Measurements from ENCODE around the gene ACVR1. TPM values are rescaled to one million over a fixed set of nuclear protein-coding genes. Genes with fewer than 3 reads are reported as not detected.

The ACVR1 gene
- total and polyA plus RNA-seq, 5 donors = 20.6 to 59.3 (median 48.8) TPM

DNA sequence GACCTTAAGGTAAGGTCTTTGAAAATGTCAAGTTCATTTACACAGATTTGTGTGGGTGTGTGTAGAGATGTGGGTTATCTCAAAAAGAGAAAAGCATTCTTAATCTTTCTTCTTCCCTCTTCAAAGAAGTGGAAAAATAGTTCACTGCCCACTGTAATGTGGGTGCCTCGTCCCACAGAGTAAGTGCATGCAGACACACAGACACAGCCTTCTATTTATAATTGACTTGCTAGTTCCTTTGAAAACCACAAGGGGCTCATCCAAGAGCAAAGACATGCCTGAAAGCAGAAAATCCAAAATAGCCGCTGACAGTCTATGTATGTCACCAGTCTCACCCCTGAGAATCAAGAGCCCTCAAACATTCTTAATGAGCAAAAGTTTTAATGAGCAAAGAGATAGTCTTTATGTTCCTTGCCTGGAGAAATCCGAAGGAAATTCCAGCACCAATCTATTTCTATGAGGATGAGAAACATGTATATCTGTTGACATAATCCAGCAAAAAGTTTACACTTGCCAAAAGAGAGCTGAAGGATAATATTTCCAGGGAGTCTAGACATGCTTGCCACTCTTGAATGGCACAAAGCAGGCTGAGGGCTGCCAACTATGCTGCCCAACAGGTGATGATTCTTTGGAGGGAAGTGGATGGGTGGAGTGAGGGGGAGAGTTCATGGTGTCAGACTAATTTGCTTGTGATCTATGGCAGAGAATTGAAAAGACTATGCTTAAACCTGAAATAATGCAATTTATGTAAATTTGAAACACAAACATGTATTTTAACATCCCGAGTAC lies 93.9 kb downstream of the ACVR1 start:
- WGBS = 48% methylated on average over 4 of the region's 4 CpGs
- H3K4me3 ChIP-seq (ENCODE audit: low read length) = no peak overlapping the region
- no peaks in the 10 kb centered on the region for H3K27me3 ChIP-seq (ENCODE audit: control insufficient read depth, insufficient read depth)
- ATAC-seq (peak; percentile 43 to 51), DNase-seq (no peak)
- H3K9me3 ChIP-seq (ENCODE audit: control insufficient read depth, low read length) = no peaks in the 10 kb centered on the region
- intact Hi-C loops (cut with DNase I) = loop anchor here in 3 of 4 donors (5.0 to 10.0 kb wide), 3 partner anchors 53 to 95 kb away; partner anchors contain the start of gene ACVR1 (in 3 of the 3)
- H3K4me1 ChIP-seq (ENCODE audit: control insufficient read depth, insufficient read depth, low read length) = peaks cover 11% of the 10 kb centered on the region
- peak overlapping the region; percentile 75 for H3K27ac ChIP-seq (ENCODE audit: low read length)

DNA sequence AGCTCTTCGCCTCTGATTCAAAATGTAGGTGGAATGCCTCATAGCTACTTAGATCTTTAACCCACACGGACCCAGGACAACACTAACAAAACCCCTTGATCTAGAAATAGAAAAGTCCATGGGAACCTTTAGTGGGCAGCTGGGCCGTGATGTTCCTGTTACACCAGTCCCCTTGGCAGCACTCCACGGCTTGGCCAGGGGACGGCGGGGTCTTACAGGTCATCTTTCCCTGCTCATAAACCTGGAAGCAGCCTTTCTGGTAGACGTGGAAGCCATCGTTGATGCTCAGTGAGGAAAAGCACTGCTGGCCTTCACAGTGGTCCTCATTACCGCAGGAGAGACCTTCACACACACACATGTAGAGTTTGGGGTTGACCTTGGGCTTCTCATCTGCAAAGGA lies 95.9 kb downstream of the ACVR1 start:
- Histone ChIP-seq H3K27ac (ENCODE audit: low read length) (no peak overlapping the region), H3K9me3 (ENCODE audit: control insufficient read depth, low read length) (no peaks in the 10 kb centered on the region), H3K4me1 (ENCODE audit: control insufficient read depth, insufficient read depth, low read length) (no peaks in the 10 kb centered on the region), H3K27me3 (ENCODE audit: control insufficient read depth, insufficient read depth) (no peaks in the 10 kb centered on the region), H3K4me3 (ENCODE audit: low read length) (no peak overlapping the region)
- intact Hi-C loops (cut with DNase I) = loop anchor here in 3 of 4 donors (5.0 to 10.0 kb wide), 3 partner anchors 55 to 97 kb away; partner anchors contain the start of gene ACVR1 (in 3 of the 3)
- no peak for ATAC-seq
- no peak for DNase-seq
- WGBS = 78% methylated on average over 9 of the region's 9 CpGs

DNA sequence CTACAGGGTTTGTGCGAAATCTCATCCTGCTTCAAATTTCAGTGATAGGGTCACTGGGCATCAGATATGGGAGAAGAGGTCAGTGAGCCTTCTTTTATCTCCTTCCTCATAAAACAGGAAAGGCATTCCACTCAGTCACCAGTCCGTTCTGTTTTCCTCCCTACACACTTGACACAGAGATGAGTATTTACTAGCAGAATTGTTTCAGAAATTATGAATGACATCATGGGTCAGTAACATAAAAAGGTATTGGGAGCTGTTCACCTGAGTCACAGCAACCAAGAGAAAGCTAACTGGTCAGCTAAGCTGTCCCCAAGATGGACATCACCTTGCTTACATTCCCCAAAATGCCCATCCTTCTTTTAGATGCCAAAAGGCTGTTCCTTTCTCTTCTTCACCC lies 96.3 kb downstream of the ACVR1 start:
- intact Hi-C loops (cut with DNase I) = loop anchor here in 3 of 4 donors (5.0 to 10.0 kb wide), 5 partner anchors 55 to 233 kb away; partner anchors contain the start of gene ACVR1 (in 3 of the 3)
- no peak overlapping the region for H3K27ac ChIP-seq (ENCODE audit: low read length)

DNA sequence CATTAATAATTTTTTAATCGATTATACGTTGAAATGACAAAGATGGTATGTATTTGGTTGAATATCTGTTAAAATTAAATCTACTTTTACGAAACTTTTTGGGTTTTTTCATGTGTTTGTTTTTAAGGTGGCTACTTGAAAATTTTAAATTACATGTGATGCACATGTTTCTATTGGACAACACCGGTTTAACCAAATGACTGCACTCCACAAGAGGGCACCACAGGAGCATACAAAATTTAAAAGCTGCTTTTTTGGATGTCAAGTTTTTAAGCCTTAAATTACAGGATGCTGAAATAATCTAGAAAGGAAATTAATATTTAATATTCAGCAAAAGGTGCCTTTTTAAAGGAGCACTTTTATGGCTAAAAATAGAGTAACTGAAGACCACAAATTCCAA lies 98.7 kb downstream of the ACVR1 start:
- no peaks in the 10 kb centered on the region for H3K27me3 ChIP-seq (ENCODE audit: control insufficient read depth, insufficient read depth)
- H3K4me1 ChIP-seq (ENCODE audit: control insufficient read depth, insufficient read depth, low read length) = no peaks in the 10 kb centered on the region
- no peaks in the 10 kb centered on the region for H3K9me3 ChIP-seq (ENCODE audit: control insufficient read depth, low read length)
- 70% methylated on average over 4 of the region's 4 CpGs for whole genome bisulfite sequencing
- H3K4me3 ChIP-seq (ENCODE audit: low read length) = no peak overlapping the region
- no peak overlapping the region for H3K27ac ChIP-seq (ENCODE audit: low read length)
- DNase-seq (peak in 2 of 3 donors; percentile 40 to 59), ATAC-seq (no peak)
- intact Hi-C loops (cut with DNase I) = loop anchor here (2.0 to 5.0 kb wide), 4 partner anchors 230 to 235 kb away; no protein-coding TSS in a partner anchor

More for the DNA sequence above, 96.3 kb downstream of the ACVR1 start:
- Histone ChIP-seq H3K4me3 (ENCODE audit: low read length) (no peak overlapping the region), H3K9me3 (ENCODE audit: control insufficient read depth, low read length) (no peaks in the 10 kb centered on the region), H3K4me1 (ENCODE audit: control insufficient read depth, insufficient read depth, low read length) (no peaks in the 10 kb centered on the region), H3K27me3 (ENCODE audit: control insufficient read depth, insufficient read depth) (no peaks in the 10 kb centered on the region)
- ATAC-seq (no peak), DNase-seq (no peak)
- 49% methylated on average over 2 of the region's 2 CpGs for WGBS

DNA sequence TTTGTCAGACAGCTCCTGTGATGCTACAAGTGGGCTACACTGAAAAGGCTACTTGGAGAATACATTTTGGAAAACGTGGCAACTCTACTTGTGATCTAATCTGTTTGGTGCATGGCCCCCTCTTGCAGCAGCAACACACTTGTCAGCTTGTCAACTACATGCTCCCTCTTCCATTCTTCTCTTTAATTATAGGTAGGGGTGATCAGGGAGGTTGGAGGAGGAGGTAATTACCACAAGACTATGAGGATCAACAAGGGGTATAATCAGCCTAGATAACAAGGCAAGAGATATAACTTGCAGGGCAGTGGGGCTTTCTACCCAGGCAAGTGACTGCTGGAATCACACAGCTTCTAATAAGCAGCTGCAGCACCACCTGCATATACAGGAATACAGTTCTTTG lies 104.9 kb downstream of the ACVR1 start:
- H3K27me3 ChIP-seq (ENCODE audit: control insufficient read depth, insufficient read depth) = no peaks in the 10 kb centered on the region
- no peak overlapping the region for H3K4me3 ChIP-seq (ENCODE audit: low read length)
- ATAC-seq = no peak
- H3K4me1 ChIP-seq (ENCODE audit: control insufficient read depth, insufficient read depth, low read length) = no peaks in the 10 kb centered on the region
- 40% methylated on average over 1 of the region's 1 CpG for WGBS
- intact Hi-C loops (cut with DNase I) = no loop called here
- H3K9me3 ChIP-seq (ENCODE audit: control insufficient read depth, low read length) = no peaks in the 10 kb centered on the region
- H3K27ac ChIP-seq (ENCODE audit: low read length) = no peak overlapping the region
- DNase-seq = no peak

DNA sequence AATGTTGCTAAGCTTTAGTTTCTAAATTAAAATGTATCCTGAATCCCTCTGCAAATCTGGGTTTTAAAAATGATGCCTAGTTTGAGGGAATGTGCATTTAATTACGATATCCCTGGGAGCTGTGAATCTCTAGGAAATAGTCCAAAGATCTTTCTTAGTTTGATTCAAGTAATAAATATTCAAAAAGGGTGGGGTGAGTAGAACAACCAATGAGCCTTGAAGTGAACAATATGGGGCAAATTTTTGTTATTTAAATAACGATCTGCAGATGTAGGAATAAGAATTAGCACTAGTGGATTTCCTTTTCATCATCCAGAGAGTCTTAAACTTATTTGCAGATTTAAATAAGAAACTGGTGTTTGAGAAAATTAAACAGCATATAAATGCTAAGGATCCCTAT lies 106.3 kb downstream of the ACVR1 start:
- Histone ChIP-seq H3K4me3 (ENCODE audit: low read length) (no peak overlapping the region), H3K9me3 (ENCODE audit: control insufficient read depth, low read length) (no peaks in the 10 kb centered on the region), H3K4me1 (ENCODE audit: control insufficient read depth, insufficient read depth, low read length) (no peaks in the 10 kb centered on the region), H3K27ac (ENCODE audit: low read length) (no peak overlapping the region), H3K27me3 (ENCODE audit: control insufficient read depth, insufficient read depth) (no peaks in the 10 kb centered on the region)
- intact Hi-C loops (cut with DNase I) = no loop called here
- ATAC-seq = no peak
- DNase-seq = no peak
- WGBS = 91% methylated on average over 2 of the region's 2 CpGs

DNA sequence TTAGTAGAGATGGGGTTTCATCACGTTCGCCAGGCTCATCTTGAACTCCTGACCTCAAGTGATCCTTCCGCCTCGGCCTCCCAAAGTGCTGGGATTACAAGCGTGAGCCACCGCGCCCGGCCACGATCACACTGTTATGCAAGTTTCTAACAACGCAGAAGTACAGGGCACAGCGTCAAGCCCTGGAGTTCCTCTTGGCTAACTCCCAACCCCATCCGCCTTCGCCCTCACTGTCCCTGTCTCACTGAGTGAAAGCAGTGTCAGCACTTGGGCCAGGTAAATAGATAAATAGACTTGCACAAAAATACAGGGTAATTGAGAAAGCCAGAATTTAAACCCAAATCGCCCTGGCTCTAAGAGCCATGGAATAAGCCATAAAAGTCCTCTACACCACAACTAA lies 111.7 kb downstream of the ACVR1 start:
- no peak for DNase-seq
- H3K4me3 ChIP-seq (ENCODE audit: low read length) = no peak overlapping the region
- no peaks in the 10 kb centered on the region for H3K4me1 ChIP-seq (ENCODE audit: control insufficient read depth, insufficient read depth, low read length)
- intact Hi-C loops (cut with DNase I) = no loop called here
- H3K27me3 ChIP-seq (ENCODE audit: control insufficient read depth, insufficient read depth) = no peaks in the 10 kb centered on the region
- ATAC-seq = no peak
- H3K9me3 ChIP-seq (ENCODE audit: control insufficient read depth, low read length) = no peaks in the 10 kb centered on the region
- H3K27ac ChIP-seq (ENCODE audit: low read length) = no peak overlapping the region
- WGBS = 94% methylated on average over 14 of the region's 14 CpGs

DNA sequence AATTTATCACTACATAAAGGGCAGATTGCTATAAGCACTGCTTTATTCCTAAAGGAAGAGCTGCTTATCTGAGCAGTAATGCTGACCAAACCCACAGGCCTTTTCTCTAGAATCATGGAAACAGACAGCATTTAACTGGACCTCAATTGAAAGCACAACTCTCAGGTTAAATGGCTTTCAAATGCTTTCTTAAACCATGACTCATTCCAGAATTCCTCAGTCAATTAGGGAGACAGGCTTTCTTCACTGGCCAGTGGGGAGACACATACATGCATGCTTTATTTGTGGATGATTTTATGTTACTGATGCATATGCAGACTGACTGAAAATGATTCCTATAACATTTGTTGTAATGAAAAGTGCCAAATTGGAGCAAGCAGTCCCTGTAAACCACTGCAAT lies 114.6 kb downstream of the ACVR1 start:
- intact Hi-C loops (cut with DNase I) = no loop called here
- H3K9me3 ChIP-seq (ENCODE audit: control insufficient read depth, low read length) = no peaks in the 10 kb centered on the region
- H3K27ac ChIP-seq (ENCODE audit: low read length) = no peak overlapping the region
- DNase-seq (no peak), ATAC-seq (no peak)
- no peaks in the 10 kb centered on the region for H3K4me1 ChIP-seq (ENCODE audit: control insufficient read depth, insufficient read depth, low read length)
- H3K27me3 ChIP-seq (ENCODE audit: control insufficient read depth, insufficient read depth) = no peaks in the 10 kb centered on the region
- H3K4me3 ChIP-seq (ENCODE audit: low read length) = no peak overlapping the region

DNA sequence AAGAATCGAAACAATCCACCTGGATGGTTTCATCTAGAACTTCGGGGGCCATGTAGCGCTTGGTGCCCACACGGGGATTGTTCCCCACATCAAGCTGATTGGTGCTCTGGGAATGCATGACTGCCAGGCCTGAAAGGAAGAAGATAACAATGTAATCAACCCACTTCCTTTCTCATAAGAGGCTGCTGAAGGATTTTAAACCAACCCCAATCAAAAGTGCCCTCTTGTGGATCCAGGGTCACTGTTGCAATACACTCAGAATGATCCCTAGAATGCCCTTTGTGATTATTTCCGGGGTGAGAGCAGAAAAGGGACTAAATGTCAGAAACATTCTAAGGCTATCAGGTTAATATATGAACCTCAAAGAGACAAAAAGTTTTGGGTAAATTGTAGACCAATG lies 115.2 kb downstream of the ACVR1 start:
- WGBS = 85% methylated on average over 5 of the region's 5 CpGs
- intact Hi-C loops (cut with DNase I) = no loop called here
- Histone ChIP-seq H3K27me3 (ENCODE audit: control insufficient read depth, insufficient read depth) (no peaks in the 10 kb centered on the region), H3K4me1 (ENCODE audit: control insufficient read depth, insufficient read depth, low read length) (no peaks in the 10 kb centered on the region), H3K9me3 (ENCODE audit: control insufficient read depth, low read length) (no peaks in the 10 kb centered on the region), H3K27ac (ENCODE audit: low read length) (no peak overlapping the region), H3K4me3 (ENCODE audit: low read length) (no peak overlapping the region)
- ATAC-seq (no peak), DNase-seq (no peak)

DNA sequence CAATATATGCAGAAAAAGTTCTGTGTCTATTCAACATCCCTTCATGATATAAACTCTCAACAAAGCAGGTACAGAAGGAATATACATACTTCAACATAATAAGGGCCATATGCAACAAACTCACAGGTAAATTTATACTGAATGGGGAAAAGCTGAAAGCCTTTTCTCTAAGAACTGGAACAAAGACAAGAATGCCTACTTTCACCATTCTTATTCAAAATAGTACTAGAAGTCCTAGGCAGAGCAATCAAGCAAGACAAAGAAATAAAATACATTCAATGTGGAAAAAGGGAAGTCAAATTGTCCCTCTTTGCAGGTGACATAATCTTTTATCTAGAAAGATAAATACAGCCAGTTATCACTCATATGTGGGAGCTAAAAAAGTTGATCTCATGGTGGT lies 116.3 kb downstream of the ACVR1 start:
- Histone ChIP-seq H3K27me3 (ENCODE audit: control insufficient read depth, insufficient read depth) (no peaks in the 10 kb centered on the region), H3K27ac (ENCODE audit: low read length) (no peak overlapping the region), H3K4me3 (ENCODE audit: low read length) (no peak overlapping the region), H3K4me1 (ENCODE audit: control insufficient read depth, insufficient read depth, low read length) (no peaks in the 10 kb centered on the region), H3K9me3 (ENCODE audit: control insufficient read depth, low read length) (no peaks in the 10 kb centered on the region)
- ATAC-seq = no peak
- intact Hi-C loops (cut with DNase I) = no loop called here
- DNase-seq = no peak

DNA sequence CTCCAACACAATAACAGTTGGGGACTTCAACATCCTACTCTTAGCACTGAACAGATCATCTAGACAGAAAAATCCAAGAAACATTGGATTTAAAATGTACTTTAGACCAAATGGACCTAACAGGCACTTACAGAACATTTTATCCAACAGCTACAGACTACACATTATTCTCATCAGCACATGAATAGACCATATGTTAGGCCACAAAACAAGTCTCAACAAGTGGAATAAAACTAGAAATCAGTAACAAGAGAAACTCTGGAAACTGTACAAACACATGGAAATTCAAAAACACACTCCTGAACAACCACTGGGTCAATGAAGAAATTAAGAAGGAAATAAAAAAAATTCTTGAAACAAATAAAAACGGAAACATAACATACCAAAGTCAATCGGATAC lies 117.5 kb downstream of the ACVR1 start:
- no peak for DNase-seq
- 92% methylated on average over 2 of the region's 2 CpGs for WGBS
- H3K27ac ChIP-seq (ENCODE audit: low read length) = no peak overlapping the region
- intact Hi-C loops (cut with DNase I) = no loop called here
- no peak overlapping the region for H3K4me3 ChIP-seq (ENCODE audit: low read length)
- H3K4me1 ChIP-seq (ENCODE audit: control insufficient read depth, insufficient read depth, low read length) = no peaks in the 10 kb centered on the region
- no peak for ATAC-seq
- no peaks in the 10 kb centered on the region for H3K27me3 ChIP-seq (ENCODE audit: control insufficient read depth, insufficient read depth)
- H3K9me3 ChIP-seq (ENCODE audit: control insufficient read depth, low read length) = no peaks in the 10 kb centered on the region

All from right cardiac atrium (tissue), 5 donors.